GM04504 (cell line): ENCODE measurements around the gene PAQR7.

ENCODE experiments used
- DNase-seq: peaks from one replicate; pipeline ENCODE4 v3.0.0-alpha.2; 2012; ENCODE audit warnings: low read depth

The PAQR7 gene

DNA sequence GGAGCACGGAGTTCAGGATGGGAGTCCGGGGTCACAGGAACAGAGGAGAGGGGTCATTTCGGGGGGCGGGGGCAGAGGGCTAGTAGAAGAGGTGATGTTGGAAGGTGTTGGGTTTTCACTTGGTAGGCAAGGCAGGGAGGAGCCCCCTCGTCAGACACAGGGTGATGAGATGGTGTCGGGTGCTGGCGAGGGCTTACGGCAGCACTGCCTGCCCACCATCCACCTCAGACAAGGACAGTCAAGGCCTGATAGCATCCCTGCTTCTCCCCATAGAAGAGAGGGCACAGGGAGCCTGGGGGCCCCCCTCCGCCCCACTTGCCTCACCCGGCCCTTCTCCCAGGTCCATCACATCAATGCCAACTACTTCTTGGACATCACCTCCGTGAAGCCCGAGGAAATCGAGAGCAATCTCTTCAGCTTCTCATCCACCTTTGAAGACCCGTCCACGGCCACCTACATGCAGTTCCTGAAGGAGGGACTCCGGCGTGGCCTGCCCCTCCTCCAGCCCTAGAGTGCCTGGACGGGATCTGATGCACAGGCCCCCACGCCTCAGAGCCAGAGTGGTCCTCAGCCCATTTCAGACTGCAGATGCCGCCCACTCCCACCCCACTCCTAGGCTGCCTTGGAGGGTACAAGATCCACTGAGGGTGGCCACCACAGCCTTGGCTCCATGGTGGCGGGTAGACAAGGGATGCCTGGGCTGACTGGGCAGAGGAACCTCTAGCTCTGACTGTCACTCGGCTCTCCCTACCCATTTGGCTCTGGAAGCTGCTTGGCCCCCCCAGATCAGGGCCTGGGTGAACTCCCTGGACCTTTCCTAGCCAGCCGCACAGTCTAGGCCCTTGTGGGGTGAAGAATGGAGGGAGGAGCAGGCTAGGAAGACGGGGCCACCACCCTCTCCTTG is 60.0 kb downstream of the PAQR7 start:
- DNase-seq: no peak

DNA sequence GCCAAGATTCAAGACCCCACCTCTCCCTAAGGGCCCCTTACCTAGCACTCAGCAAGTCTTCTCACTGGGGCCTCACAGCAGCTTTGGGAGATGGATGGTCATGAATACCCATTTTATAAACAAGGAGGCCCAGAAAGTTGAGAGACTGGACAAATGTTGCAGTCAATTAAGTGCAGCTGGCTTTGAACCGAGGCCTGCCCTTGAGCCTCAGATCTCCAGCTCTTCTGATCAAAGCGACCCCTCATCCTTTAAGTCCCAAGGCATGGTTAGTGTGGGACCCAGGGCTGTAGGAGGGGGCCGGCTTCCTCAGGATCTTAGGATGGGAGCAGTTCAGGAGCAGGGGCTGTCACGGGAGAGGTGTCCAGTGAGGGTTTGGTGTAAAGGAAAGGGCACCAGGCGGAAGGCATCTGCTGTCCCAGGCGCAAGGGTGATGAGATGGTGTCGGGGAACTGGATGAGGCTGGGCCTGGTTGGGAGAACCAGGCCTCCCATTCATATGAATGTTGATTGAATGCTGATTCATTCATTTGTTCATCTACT is 60.9 kb downstream of the PAQR7 start:
- no peak for DNase-seq

DNA sequence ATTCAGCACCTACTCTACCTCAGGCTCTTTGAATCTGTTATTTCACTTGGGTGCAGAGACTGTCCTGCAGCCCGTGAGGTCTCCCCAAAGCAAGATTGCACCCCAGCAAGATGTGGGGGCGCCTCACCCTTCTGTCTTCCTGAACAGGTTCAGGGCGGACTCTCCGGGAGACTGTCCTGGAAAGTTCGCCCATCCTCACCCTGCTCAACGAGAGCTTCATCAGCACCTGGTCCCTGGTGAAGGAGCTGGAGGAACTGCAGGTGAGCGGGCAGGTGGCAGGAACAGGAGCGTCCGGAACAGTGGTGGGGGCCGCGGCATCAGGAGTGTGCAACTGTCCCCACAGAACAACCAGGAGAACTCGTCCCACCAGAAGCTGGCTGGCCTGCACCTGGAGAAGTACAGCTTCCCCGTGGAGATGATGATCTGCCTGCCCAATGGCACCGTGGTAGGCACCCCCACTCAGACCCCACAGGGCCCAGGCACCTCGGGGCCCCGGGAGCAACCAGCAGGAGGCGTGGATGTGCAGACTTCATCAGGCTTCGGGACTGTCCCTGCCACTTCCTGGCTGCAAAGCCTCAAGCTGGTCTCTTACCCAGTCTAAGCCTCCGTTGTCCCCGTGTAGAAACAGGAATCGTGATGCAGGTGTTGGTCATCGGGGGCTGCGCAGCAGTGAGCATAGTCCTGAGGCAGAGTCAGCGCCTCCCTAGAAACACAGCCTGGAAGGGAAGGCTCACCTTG is 61.6 kb downstream of the PAQR7 start:
- no peak for DNase-seq

DNA sequence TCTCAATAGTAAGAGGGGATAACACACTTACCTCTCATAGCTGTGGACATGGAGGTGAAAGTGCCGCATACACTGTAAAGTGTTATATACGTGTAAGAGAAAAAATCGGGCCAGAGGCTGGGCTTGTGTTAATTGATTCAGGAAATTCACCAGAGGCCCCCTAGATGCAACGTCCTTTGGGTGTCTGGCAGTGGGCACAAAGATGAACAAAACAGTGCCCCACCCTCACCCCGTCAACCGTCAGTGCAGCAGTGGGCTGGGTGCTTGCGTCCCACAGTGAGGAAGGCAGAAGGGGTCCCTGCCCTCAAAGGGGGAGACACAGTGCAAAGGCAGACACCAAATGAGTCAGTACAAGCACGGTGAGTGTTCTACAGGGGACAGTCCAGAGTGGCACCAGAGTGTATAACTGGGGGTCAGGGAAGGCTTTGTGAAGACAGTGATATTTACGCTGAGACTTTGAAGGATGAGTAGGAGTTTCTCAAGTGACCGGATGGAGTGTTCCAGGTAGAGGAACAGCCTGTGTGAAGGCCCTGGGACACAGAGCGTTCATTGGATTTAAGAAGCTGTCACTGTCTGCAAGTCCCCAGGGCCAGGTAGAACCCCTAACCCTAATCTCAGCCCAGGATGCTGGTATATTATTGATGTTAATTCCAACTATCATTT is 62.3 kb downstream of the PAQR7 start:
- no peak for DNase-seq
